Nephron (organoid): ENCODE data around the gene DNAJC1.

ENCODE experiments used
- H3K27ac Mint-ChIP-seq, 3 experiments: 2 replicates each; pipeline ENCODE4 v1.8.0; 2020; ENCODE audit warnings: mixed read lengths in 3 of 3, mild to moderate bottlenecking in 2 of 3, moderate library complexity in 1 of 3
- H3K27me3 Mint-ChIP-seq: 2 replicates; pipeline ENCODE4 v1.8.0; 2021; ENCODE audit warnings: low read depth, mild to moderate bottlenecking, moderate library complexity, mixed read lengths
- H3K36me3 Mint-ChIP-seq: 2 replicates; pipeline ENCODE4 v1.8.0; 2020; ENCODE audit warnings: low read depth, mixed read lengths
- H3K4me1 Mint-ChIP-seq: 2 replicates; pipeline ENCODE4 v1.8.0; 2020; ENCODE audit warnings: mixed read lengths
- H3K4me3 Mint-ChIP-seq, 3 experiments: 2 replicates each; pipeline ENCODE4 v1.8.0; 2020; ENCODE audit warnings: mild to moderate bottlenecking in 3 of 3, mixed read lengths in 3 of 3, moderate library complexity in 2 of 3
- H3K9me3 Mint-ChIP-seq: 2 replicates; pipeline ENCODE4 v1.8.0; 2020; ENCODE audit warnings: mixed read lengths
- TF ChIP-seq, protein P1 (sequence below), 3 experiments: fragments of 200-600 bp; sonication (generic); IDR thresholded peaks; one replicate each; pipeline ENCODE4 v1.5.0; 2021; ENCODE audit warnings: antibody characterized with exemption in 3 of 3; ENCODE audit not compliant: unreplicated experiment in 3 of 3

DNAJC1 gene

GRCh38 chr10:21995557-21995956 is 8.0 kb downstream of the DNAJC1 start:
- no peaks in the 10 kb centered on the region for H3K4me1 Mint-ChIP-seq
- no peak overlapping the region for H3K4me3 Mint-ChIP-seq
- TF ChIP-seq, protein P1, sequence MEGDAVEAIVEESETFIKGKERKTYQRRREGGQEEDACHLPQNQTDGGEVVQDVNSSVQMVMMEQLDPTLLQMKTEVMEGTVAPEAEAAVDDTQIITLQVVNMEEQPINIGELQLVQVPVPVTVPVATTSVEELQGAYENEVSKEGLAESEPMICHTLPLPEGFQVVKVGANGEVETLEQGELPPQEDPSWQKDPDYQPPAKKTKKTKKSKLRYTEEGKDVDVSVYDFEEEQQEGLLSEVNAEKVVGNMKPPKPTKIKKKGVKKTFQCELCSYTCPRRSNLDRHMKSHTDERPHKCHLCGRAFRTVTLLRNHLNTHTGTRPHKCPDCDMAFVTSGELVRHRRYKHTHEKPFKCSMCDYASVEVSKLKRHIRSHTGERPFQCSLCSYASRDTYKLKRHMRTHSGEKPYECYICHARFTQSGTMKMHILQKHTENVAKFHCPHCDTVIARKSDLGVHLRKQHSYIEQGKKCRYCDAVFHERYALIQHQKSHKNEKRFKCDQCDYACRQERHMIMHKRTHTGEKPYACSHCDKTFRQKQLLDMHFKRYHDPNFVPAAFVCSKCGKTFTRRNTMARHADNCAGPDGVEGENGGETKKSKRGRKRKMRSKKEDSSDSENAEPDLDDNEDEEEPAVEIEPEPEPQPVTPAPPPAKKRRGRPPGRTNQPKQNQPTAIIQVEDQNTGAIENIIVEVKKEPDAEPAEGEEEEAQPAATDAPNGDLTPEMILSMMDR (IDR thresholded peaks at IDR 0.05; ENCODE audit: unreplicated experiment in 3 of 3): no peak
- H3K36me3 Mint-ChIP-seq: peaks cover 4% of the 10 kb centered on the region
- H3K27me3 Mint-ChIP-seq: no peaks in the 10 kb centered on the region
- no peak overlapping the region for H3K27ac Mint-ChIP-seq
- no peaks in the 10 kb centered on the region for H3K9me3 Mint-ChIP-seq

DNA sequence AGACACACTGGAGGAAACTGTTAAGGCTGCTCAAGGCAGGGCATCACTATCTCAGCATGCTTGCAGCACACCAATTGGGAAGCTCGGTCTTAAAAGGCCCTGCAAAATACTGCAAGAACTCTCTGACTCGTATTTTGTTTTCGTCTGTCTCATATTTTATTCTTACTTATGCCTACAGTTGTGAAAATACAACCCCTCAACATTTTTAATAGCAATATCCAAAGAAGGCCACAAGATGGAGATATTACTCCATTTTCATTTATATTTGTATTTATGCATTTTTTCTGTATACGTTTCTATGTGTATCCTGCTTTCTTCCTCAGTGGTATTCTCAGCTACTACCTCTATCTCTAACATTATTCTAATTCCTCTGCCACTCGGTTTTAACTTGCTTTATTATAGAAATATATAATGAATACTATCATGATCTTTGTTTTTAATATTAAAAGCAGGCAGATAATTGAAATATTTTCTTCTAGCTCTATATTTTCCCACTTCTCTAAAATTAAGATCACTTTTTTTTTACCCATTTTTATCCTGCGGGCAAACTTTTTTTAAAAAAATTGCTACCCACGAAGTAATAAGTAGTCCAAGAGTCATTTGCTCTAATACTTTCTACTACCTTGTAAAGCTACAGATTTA is 10.0 kb downstream of the DNAJC1 start:
- TF ChIP-seq, protein P1 (IDR thresholded peaks at IDR 0.05; ENCODE audit: unreplicated experiment in 3 of 3): peak; percentile 28 to 66 (median 42)
- Mint-ChIP-seq H3K4me1 (no peaks in the 10 kb centered on the region), H3K36me3 (no peaks in the 10 kb centered on the region), H3K4me3 (no peak overlapping the region), H3K27ac (no peak overlapping the region), H3K27me3 (no peaks in the 10 kb centered on the region), H3K9me3 (no peaks in the 10 kb centered on the region)

DNA sequence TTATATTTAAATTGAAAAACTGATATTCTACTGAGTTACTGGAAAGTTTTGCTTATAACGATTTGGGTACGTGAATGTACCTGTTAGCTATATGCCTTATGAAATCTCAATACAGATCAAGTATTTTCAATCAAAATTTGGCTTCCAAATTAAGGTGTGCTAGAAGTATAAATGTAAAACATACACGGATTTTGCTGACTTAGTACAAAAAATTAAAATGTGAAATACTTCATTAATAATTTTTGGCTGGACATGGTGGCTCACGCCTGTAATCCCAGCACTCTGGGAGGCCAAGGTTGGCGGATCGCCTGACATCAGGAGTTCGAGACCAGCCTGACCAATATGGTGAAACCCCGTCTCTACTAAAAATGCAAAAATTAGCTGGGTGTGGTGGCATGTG is 11.7 kb downstream of the DNAJC1 start:
- Mint-ChIP-seq H3K27ac (no peak overlapping the region), H3K36me3 (no peaks in the 10 kb centered on the region), H3K4me3 (no peak overlapping the region), H3K9me3 (peaks cover 3% of the 10 kb centered on the region), H3K27me3 (no peaks in the 10 kb centered on the region), H3K4me1 (no peaks in the 10 kb centered on the region)
- TF ChIP-seq, protein P1 (IDR thresholded peaks at IDR 0.05; ENCODE audit: unreplicated experiment in 3 of 3): no peak

DNA sequence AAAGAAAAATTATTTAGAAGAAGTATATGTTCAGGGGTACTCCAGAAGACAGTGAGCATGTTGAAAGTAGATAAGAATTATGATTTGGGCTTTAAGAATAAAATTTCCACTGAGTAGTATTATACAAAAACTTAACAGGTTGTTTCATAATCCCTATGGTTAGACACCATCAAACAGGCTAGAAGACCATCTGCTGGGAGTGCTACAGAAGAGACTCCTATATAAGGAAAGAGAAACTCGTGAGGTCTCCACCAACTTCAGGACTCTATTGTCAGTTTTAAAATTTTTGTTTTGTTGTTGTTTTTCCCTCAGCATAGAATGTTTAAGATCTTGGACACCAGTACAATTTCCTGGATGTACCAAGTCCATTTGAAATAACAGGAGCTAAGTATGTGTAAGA is 13.1 kb downstream of the DNAJC1 start:
- peaks cover under 1% of the 10 kb centered on the region for H3K27me3 Mint-ChIP-seq
- TF ChIP-seq, protein P1 (IDR thresholded peaks at IDR 0.05; ENCODE audit: unreplicated experiment in 3 of 3): no peak
- H3K9me3 Mint-ChIP-seq: peaks cover 9% of the 10 kb centered on the region
- peaks cover 4% of the 10 kb centered on the region for H3K36me3 Mint-ChIP-seq
- no peak overlapping the region for H3K4me3 Mint-ChIP-seq
- no peak overlapping the region for H3K27ac Mint-ChIP-seq
- H3K4me1 Mint-ChIP-seq: no peaks in the 10 kb centered on the region

DNA sequence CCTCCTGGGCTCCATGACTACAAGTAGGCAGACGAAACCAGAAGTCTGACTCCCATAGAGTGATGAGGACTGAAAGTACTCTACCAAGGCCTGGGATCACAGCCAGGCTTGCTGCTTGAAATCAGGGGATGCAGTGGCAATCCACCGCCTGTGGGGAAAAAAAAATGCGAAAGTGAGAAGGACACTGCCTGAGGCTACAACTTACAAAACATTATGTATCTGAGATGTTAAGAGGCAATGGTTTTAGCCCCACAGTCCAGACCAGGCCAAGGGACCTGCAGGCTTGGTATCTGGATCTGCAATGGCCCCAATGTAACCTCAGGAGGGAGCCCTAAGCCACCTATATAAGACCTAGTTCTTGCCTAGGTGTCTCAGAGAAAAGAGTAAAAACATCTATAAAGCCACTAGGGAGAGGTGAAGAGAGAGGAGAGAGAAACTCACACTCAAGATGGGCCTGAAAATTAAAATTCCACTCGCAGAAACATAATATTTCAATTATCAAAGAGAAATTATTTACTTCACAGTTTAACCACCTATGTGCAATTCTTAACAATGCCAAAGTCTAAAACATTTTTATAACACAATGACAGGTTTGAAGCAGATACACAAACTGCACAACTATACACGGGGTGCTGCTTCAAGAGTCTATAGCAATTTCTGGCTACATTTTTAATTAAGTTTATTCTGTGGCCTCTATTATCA is 13.9 kb downstream of the DNAJC1 start:
- Mint-ChIP-seq H3K4me3 (no peak overlapping the region), H3K27me3 (peaks cover 5% of the 10 kb centered on the region), H3K27ac (no peak overlapping the region), H3K4me1 (no peaks in the 10 kb centered on the region), H3K9me3 (peaks cover 10% of the 10 kb centered on the region), H3K36me3 (peaks cover 4% of the 10 kb centered on the region)
- TF ChIP-seq, protein P1 (IDR thresholded peaks at IDR 0.05; ENCODE audit: unreplicated experiment in 3 of 3): peak; percentile 56 to 66 (median 64)

GRCh38 chr10:21985541-21985940 is 18.0 kb downstream of the DNAJC1 start:
- Mint-ChIP-seq H3K9me3 (peaks cover 12% of the 10 kb centered on the region), H3K4me1 (no peaks in the 10 kb centered on the region), H3K36me3 (peaks cover 4% of the 10 kb centered on the region), H3K27ac (no peak overlapping the region), H3K27me3 (peaks cover 5% of the 10 kb centered on the region), H3K4me3 (no peak overlapping the region)
- TF ChIP-seq, protein P1 (IDR thresholded peaks at IDR 0.05; ENCODE audit: unreplicated experiment in 3 of 3): no peak
